Ishikawa (cell line): ENCODE measurements around the gene NOM1.

Experiments
- EP300 ChIP-seq: IDR thresholded peaks from 2 replicates; pipeline ENCODE4 v1.6.1; 2012; ENCODE audit warnings: borderline replicate concordance
- FOXM1 ChIP-seq: IDR thresholded peaks from 2 replicates; pipeline ENCODE4 v1.6.1; 2012; ENCODE audit warnings: low read depth, borderline replicate concordance
- MAX ChIP-seq: IDR thresholded peaks from 2 replicates; pipeline ENCODE4 v1.6.1; 2012
- TCF12 ChIP-seq: IDR thresholded peaks from 2 replicates; pipeline ENCODE4 v1.6.1; 2012; ENCODE audit warnings: low read depth

- TF ChIP-seq MAX: no peak
- TF ChIP-seq EP300: no peak
- TF ChIP-seq TCF12: no peak
- no peak for TF ChIP-seq FOXM1
Observed at GRCh38 chr7:156962145-156962544, 12.6 kb downstream of the NOM1 start.
